UCSD-AML1 (cell line): Measurements from ENCODE around the gene SFTPA2.
"Not testable (repeated sequence)": the region's sequence is repeated elsewhere in the genome, so short reads cannot be mapped to it uniquely, and the experiment has no call there.

ENCODE experiments used
- DNase-seq: peaks from one replicate; lab custom pipeline; 2025; ENCODE audit not compliant: unreplicated experiment; lab: John Stamatoyannopoulos, UW

The SFTPA2 gene

GRCh38 chr10:79560160-79560709 lies at the start of gene SFTPA2:
Gene SFTPA2, minus strand, starts transcription at chr10:79560407. Its CDS starts 924 bp downstream, at chr10:79559483.
- no peak for DNase-seq

- peak; percentile 50 for DNase-seq
Measured at GRCh38 chr10:79608505-79609375, 48.5 kb upstream of the SFTPA2 start.

GRCh38 chr10:79605308-79605707 lies 45.1 kb upstream of the SFTPA2 start:
- DNase-seq: no peak

GRCh38 chr10:79604294-79604693 lies 44.1 kb upstream of the SFTPA2 start:
- no peak for DNase-seq

GRCh38 chr10:79602953-79603352 lies 42.7 kb upstream of the SFTPA2 start:
- DNase-seq: no peak

GRCh38 chr10:79601939-79602338 lies 41.7 kb upstream of the SFTPA2 start:
- DNase-seq: no peak

GRCh38 chr10:79599644-79600043 lies 39.4 kb upstream of the SFTPA2 start:
- DNase-seq: not testable (repeated sequence)

GRCh38 chr10:79595510-79595909 lies 35.3 kb upstream of the SFTPA2 start:
- DNase-seq: no peak

- DNase-seq: not testable (repeated sequence)
Measured at GRCh38 chr10:79594565-79594964, 34.4 kb upstream of the SFTPA2 start.

- DNase-seq: no peak
Measured at GRCh38 chr10:79593377-79593776, 33.2 kb upstream of the SFTPA2 start.

- DNase-seq: no peak
Measured at GRCh38 chr10:79588800-79589199, 28.6 kb upstream of the SFTPA2 start.

- no peak for DNase-seq
Measured at GRCh38 chr10:79586933-79587332, 26.7 kb upstream of the SFTPA2 start.

GRCh38 chr10:79585870-79586527 lies 25.8 kb upstream of the SFTPA2 start:
- no peak for DNase-seq

GRCh38 chr10:79583488-79584024 lies 23.3 kb upstream of the SFTPA2 start:
- no peak for DNase-seq

- not testable (repeated sequence) for DNase-seq
Measured at GRCh38 chr10:79582954-79583353, 22.7 kb upstream of the SFTPA2 start.

GRCh38 chr10:79582096-79582495 lies 21.9 kb upstream of the SFTPA2 start:
- no peak for DNase-seq

GRCh38 chr10:79581044-79581443 lies 20.8 kb upstream of the SFTPA2 start:
- no peak for DNase-seq

- no peak for DNase-seq
Measured at GRCh38 chr10:79579361-79579760, 19.2 kb upstream of the SFTPA2 start.

- not testable (repeated sequence) for DNase-seq
Measured at GRCh38 chr10:79570624-79571023, 10.4 kb upstream of the SFTPA2 start.

- no peak for DNase-seq
Measured at GRCh38 chr10:79563426-79563825, 3.2 kb upstream of the SFTPA2 start.

GRCh38 chr10:79562135-79562756 lies 2.0 kb upstream of the SFTPA2 start:
- DNase-seq: peak; percentile 59
